GM18867 (cell line): ENCODE results near the gene LGALS7.

ENCODE experiments used
- ATAC-seq: cut with Tn5 transposase; IDR thresholded peaks from one replicate; pipeline ENCODE4 v1.9.1; 2021; ENCODE audit warnings: mild to moderate bottlenecking, moderate library complexity; ENCODE audit not compliant: unreplicated experiment

Gene LGALS7

DNA sequence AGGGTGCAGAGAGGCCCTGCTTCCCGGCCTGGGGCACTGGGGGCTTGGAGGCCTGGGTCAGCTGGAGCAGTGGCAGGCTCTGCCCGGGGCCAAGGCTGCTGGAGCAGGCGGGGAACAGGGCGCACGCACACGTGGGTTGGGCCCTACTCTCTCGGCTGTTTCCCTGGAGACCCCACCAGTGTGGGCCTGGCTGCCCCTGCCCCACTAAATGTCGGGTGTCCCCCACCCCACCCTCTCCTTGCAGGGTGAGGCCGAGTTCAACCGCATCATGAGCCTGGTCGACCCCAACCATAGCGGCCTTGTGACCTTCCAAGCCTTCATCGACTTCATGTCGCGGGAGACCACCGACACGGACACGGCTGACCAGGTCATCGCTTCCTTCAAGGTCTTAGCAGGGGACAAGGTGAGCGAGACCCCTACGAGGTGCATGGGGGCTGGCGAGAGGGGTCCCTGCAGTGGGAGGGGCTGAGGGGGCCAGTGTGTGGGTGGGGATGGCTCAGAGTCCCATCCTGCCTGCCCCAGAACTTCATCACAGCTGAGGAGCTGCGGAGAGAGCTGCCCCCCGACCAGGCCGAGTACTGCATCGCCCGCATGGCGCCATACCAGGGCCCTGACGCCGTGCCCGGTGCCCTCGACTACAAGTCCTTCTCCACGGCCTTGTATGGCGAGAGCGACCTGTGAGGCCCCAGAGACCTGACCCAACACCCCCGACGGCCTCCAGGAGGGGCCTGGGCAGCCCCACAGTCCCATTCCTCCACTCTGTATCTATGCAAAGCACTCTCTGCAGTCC lies 44.4 kb downstream of the LGALS7 start:
- no peak for ATAC-seq

DNA sequence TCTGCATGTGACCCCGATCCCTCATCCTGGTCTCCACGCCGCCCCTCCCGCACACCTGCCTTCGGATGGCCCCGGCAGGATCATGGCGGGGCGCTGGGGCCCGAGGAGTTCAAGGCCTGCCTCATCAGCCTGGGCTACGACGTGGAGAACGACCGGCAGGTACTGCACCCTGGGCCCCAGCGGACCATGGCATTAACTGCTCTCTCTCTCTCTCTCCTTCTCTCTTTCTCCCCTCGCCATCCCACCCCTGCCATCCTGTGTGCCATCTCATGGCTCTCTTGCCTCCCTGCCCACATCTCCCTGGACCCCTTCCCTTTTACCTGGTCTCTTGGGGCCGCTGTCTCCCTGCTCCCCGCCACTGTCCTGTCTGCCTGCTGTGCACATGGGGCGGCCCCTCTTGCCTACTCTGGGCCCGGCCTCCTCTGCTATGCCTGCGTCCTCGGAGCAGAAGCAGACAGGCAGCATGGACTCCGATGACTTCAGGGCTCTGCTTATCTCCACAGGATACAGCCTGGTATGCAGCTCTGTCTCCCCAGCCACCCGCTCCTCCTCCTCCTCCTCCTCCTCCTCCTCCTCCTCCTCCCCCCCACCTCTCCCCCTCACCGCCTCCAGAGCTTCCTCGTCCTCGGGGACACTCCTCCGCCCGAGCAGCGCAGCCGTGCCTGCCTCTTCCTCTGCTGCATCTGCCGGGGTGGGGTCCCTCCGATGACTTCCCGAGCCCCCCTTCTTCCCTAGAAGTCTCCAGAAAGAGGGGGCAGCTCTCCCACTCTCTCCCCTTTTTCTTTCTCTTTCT lies 45.3 kb downstream of the LGALS7 start:
- ATAC-seq: no peak

DNA sequence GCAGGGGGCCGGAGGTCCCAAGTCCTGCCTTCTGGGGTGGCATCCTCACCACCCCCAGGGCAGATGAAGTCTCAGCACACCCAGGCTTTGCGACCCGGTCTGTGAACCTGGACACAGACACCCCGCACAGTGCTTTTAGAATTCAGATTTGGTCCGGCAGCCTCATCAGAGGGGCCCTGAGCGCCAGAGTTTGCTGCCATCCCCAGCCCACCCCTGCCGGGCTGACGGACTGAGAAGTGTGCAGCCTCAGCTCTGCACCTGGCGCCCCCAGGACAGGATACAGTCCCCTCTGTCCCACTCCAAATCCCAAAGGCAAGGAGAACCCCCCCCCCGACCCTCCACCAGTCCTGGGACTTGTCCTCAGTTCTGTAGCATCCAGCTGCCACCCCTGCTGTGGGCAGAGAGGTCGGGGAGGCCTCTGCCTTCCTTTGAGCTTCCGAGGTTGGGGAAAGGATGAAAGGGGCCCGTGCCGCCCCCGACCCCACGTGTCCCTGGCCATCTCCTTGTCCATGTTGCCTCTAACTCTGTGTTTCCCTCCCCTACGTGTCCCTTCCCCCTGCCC lies 45.9 kb downstream of the LGALS7 start:
- no peak for ATAC-seq

DNA sequence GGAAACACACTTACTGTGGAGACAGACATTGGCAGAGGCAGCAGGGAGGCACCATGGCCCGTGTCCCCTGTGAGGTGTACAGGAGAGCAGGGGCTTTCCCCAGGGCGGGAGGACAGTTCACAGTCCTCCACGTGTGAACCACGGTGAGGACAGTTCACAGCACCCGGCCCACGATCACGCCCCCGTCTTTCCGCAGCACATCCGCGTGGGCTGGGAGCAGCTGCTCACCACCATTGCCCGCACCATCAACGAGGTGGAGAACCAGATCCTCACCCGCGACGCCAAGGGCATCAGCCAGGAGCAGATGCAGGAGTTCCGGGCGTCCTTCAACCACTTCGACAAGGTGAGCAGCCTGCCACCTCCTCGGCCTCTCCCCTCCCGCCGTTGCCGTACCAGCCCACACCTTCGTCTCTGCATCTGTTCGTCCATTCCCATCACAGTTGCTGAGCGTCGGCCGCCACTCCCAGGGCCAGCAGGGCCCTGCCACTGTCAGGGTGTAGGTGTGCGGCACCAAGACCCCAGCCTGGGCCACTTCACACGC lies 46.5 kb downstream of the LGALS7 start:
- no peak for ATAC-seq

GRCh38 chr19:38726284-38726673 lies 47.0 kb downstream of the LGALS7 start:
- no peak for ATAC-seq

GRCh38 chr19:38725469-38726283 lies 47.6 kb downstream of the LGALS7 start:
- no peak for ATAC-seq

- no peak for ATAC-seq
Observed at GRCh38 chr19:38723990-38724854, 49.1 kb downstream of the LGALS7 start.

DNA sequence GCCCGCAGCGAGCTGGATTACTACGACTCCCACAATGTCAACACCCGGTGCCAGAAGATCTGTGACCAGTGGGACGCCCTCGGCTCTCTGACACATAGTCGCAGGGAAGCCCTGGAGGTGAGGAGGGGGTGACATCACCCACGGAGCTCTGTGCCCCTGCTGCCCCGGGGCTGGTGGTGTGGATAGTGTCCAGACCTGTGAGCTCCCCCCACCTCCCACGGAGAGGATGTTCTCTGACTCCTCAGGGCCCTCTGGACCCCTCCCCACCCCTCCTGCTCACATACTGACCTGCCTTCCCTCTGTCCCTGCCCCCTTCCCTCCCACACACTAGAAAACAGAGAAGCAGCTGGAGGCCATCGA lies 49.7 kb downstream of the LGALS7 start:
- no peak for ATAC-seq

GRCh38 chr19:38722947-38723605 lies 50.2 kb downstream of the LGALS7 start:
- no peak for ATAC-seq

DNA sequence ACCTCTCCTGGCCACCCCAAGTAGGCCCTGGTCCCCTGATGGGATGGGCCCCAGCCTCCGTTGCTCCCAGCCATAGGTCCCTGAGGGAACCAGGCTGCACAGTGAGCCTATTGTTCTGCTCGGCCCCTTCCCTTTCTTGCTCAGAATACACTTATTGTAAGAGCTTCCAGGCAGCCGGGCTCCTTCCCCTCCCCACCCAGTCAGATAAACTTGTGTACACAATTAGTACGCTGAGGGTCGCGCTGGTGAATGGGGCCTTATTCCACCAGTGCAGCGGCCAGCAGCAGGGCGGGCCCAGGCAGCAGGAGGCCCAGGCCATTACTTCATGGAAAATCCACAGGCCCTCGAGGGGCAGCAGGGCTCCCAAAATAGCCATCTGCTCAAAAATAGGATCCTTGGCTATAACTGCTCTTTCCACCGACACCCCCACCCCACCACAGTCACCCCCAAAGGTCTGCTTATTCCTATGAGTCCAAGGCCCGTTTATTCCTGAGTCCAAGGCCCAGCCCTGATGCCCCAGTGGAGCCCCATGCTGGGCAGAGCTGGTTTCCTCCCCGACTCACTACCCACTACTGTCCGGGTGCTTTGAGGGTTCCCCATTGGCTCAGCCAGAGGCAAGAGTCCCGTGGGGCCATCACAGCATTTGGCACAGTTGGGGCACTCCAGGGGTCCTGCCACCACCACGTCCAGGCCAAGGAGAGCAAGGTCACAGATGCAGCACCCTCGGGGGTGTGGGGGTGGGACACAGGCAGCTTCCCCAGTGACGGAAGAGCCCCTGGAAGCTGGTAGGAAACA lies 51.1 kb downstream of the LGALS7 start:
- no peak for ATAC-seq

DNA sequence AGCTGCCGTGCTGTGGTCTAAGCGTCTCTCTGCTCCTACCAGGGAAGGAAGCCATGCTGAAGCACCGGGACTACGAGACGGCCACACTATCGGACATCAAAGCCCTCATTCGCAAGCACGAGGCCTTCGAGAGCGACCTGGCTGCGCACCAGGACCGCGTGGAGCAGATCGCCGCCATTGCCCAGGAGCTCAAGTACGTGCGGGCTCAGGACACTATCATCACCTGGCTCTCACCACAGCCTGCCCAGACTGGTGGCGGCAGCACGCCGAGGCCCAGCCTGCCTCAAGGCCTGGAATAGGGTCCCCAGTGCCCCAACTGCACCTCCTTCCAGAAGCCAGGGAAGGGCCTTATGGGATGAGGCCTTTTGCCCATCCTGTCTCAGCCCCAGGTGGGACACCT lies 51.8 kb downstream of the LGALS7 start:
- ATAC-seq: no peak
